K562 (cell line): ENCODE data around the gene JPH2. TPM values are rescaled to one million over a fixed set of nuclear protein-coding genes. Genes with fewer than 3 reads are reported as not detected.

Source experiments
- ATAC-seq: fragments of 200-7000 bp; cut with Tn5 transposase; 3 replicates; pipeline ENCODE4 v1.9.1; 2020; ENCODE audit warnings: moderate library complexity
- BruUV-seq: library from RNA; stranded (reverse); fragments of 400-500 nt; replicated peaks from 2 replicates; lab custom pipeline; 2021; lab: Mats Ljungman, UMichigan
- CTCF ChIA-PET: fragments of 300-600 bp; formaldehyde crosslinking; extraction: SDS; loops from one replicate; lab custom pipeline; 2021; ENCODE audit warnings: low intra/inter-chr PET ratio; lab: Yijun Ruan, JAX
- POLR2A ChIA-PET: fragments of 300-600, 350-650 bp; sonication (Branson Sonifier 250); formaldehyde crosslinking; extraction: SDS; loops from one replicate; lab custom pipeline; 2021; ENCODE audit warnings: antibody characterized with exemption, inconsistent platforms; lab: Yijun Ruan, JAX
- DNase-seq, 4 experiments: peaks; one replicate each; pipeline versions ENCODE4 v3.0.0 to v3.0.0-alpha.2; 2011 to 2018; ENCODE audit warnings: low spot score in 3 of 4, mixed read lengths in 3 of 4; ENCODE audit errors: extremely low read depth in 1 of 4
- FAIRE-seq: peaks from 2 replicates; lab custom pipeline; 2011; peaks lifted over from hg19 to GRCh38; lab: Jason Lieb, UNC
- H2AFZ ChIP-seq: 2 replicates; pipeline ENCODE4 v1.6.0; 2011; ENCODE audit warnings: low read depth, low read length, control low read depth, inconsistent platforms
- H3K27ac ChIP-seq: fragments of 200-600 bp; 3 replicates; pipeline ENCODE4 v1.8.0; 2011; ENCODE audit warnings: low read depth, mild to moderate bottlenecking, control low read depth, inconsistent platforms, low read length, moderate library complexity, mixed read lengths; ENCODE audit errors: extremely low read depth
- H3K27me3 ChIP-seq, 2 experiments: fragments of 300-600 bp in 1 of 2; 2 replicates in 1 of 2; 3 replicates in 1 of 2; pipeline versions ENCODE4 v1.6.0 to v1.8.0; 2011; ENCODE audit warnings: inconsistent platforms in 2 of 2, low read length in 2 of 2, mild to moderate bottlenecking in 1 of 2, mixed read lengths in 1 of 2, moderate library complexity in 1 of 2; ENCODE audit not compliant: control insufficient read depth in 2 of 2, insufficient read depth in 2 of 2
- H3K36me3 ChIP-seq: fragments of 300-600 bp; 3 replicates; pipeline ENCODE4 v1.8.0; 2011; ENCODE audit warnings: mild to moderate bottlenecking, low read length, inconsistent platforms; ENCODE audit not compliant: control insufficient read depth, insufficient read depth
- H3K4me1 ChIP-seq, 2 experiments: fragments of 200-600 bp in 1 of 2; replicated peaks in 1 of 2; 2 replicates in 1 of 2; 3 replicates in 1 of 2; pipeline versions ENCODE4 v1.5.1 to v1.8.0; 2011; ENCODE audit warnings: inconsistent platforms in 2 of 2, low read length in 2 of 2, mild to moderate bottlenecking in 1 of 2, mixed read lengths in 1 of 2, moderate library complexity in 1 of 2; ENCODE audit not compliant: control insufficient read depth in 2 of 2, insufficient read depth in 2 of 2
- H3K4me2 ChIP-seq: 2 replicates; pipeline ENCODE4 v1.6.1; 2011; ENCODE audit warnings: low read length, control low read depth, inconsistent platforms, mixed read lengths; ENCODE audit not compliant: insufficient read depth
- H3K4me3 ChIP-seq: fragments of 200-600 bp; sonication (generic), shearing (Covaris generic); 2 replicates; pipeline ENCODE4 v1.5.1; 2016; ENCODE audit warnings: control low read depth, inconsistent platforms
- H3K79me2 ChIP-seq: fragments of 200-600 bp; 3 replicates; pipeline ENCODE4 v1.8.0; 2011; ENCODE audit warnings: low read length, inconsistent platforms; ENCODE audit not compliant: control insufficient read depth, insufficient read depth
- H3K9ac ChIP-seq, 2 experiments: 2 replicates each; pipeline versions ENCODE4 v1.6.0 to v1.6.1; 2011; ENCODE audit warnings: low read depth in 2 of 2, low read length in 2 of 2, control low read depth in 1 of 2, inconsistent platforms in 1 of 2, mild to moderate bottlenecking in 1 of 2, mixed read lengths in 1 of 2; ENCODE audit not compliant: insufficient read depth in 1 of 2
- H3K9me1 ChIP-seq: one replicate; pipeline ENCODE4 v1.6.0; 2011; ENCODE audit warnings: inconsistent platforms, mild to moderate bottlenecking, low read length, moderate library complexity; ENCODE audit not compliant: control insufficient read depth, insufficient read depth
- H3K9me3 ChIP-seq: replicated peaks from 2 replicates; pipeline ENCODE4 v1.5.1; 2011; ENCODE audit warnings: low read depth, low read length, inconsistent platforms; ENCODE audit not compliant: control insufficient read depth, insufficient read depth
- H4K20me1 ChIP-seq: replicated peaks from 2 replicates; pipeline ENCODE4 v1.6.1; 2011; ENCODE audit warnings: low read length, inconsistent platforms, mixed read lengths; ENCODE audit not compliant: control insufficient read depth, insufficient read depth
- EGR1 ChIP-seq: fragments of 450-650 bp; conservative IDR thresholded peaks from 2 replicates; pipeline ENCODE4 v1.6.1; 2017; ENCODE audit warnings: mild to moderate bottlenecking
- FOXJ2 ChIP-seq: fragments of 200-800 bp; sonication (Bioruptor generic); IDR thresholded peaks from 2 replicates; pipeline ENCODE4 v1.6.1; 2016; ENCODE audit warnings: missing genetic modification characterization, missing compliant biosample characterization
- TSC22D4 ChIP-seq: fragments of 450-650 bp; IDR thresholded peaks from 2 replicates; pipeline ENCODE4 v1.6.1; 2016; ENCODE audit warnings: missing genetic modification characterization, missing biosample characterization, control low read depth
- WGBS: fragments of 100-300 bp; shearing (Covaris generic); methylation state at CpG from one replicate; pipeline ENCODE4 v1.1.6; 2016; ENCODE audit warnings: low coverage, mixed read lengths; ENCODE audit not compliant: insufficient coverage; ENCODE audit errors: missing lambda C conversion rate; 5-methylcytosine and 5-hydroxymethylcytosine counted together
- in situ Hi-C: fragments of 300-500 bp; cut with MboI; formaldehyde crosslinking; loops from 4 replicates; pipeline ENCODE4 v1.15.0; 2018; ENCODE audit warnings: inconsistent platforms, mixed read lengths
- intact Hi-C: fragments of 100-400 bp; cut with micrococcal nuclease; formaldehyde crosslinking; loops from 2 replicates; pipeline ENCODE4 v1.14.2; 2022
- polyA plus RNA-seq, 8 experiments: library from polyadenylated mRNA; depleted of rRNA in 4 of 8; stranded (reverse) in 5 of 8; unstranded in 3 of 8; fragments of >200 nt; fragmentation: Nextera tagmentation in 2 of 8; fragmentation: Illumina TruSeq in 1 of 8; extraction: Ambion mirVana in 2 of 8; extraction: Trizol in 1 of 8; gene quantifications; 2 replicates each; pipeline versions ENCODE4 v1.2.1 to v1.2.3, GENCODE V29; 2011 to 2014; ENCODE audit warnings: inconsistent platforms in 1 of 8, missing spikeins in 1 of 8
- total RNA-seq, 7 experiments: library from RNA; depleted of rRNA in 6 of 7; stranded (reverse); fragments of >200 nt in 6 of 7; fragmentation: Illumina TruSeq in 2 of 7; extraction: Trizol in 2 of 7; gene quantifications; 2 replicates each; pipeline versions ENCODE4 v1.2.1 to v1.2.3, GENCODE V29; 2011 to 2021; ENCODE audit warnings: low replicate concordance in 1 of 7
- TF ChIP-seq, protein P1 (sequence below): fragments of 250-450 bp; sonication (Bioruptor Pico); IDR thresholded peaks from 2 replicates; pipeline ENCODE4 v1.5.0; 2021; ENCODE audit warnings: mild to moderate bottlenecking, moderate library complexity

Gene JPH2
- total and polyA plus RNA-seq, 9 of the 15 experiments (the other 6 are each of a cell fraction or from before 2014, with no cell fraction given): not detected

DNA sequence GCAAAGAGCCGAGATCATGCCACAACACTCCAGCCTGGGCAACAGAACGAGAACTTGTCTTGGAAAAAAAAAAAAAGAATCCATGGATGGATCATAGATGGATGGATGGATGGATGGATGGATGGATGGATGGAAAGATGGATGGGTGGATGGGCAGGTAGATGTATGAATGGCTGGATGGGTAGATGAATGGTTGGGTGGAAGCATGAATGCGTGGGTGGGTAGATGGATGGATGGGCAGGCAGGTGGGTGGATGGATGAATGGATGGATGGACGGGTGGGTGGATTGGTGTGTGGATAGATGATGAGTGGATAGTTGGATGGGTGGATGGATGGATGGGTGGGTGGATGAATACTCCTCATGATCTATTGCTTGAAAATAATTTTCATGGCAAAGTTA is 1.4 kb downstream of the JPH2 start:
- in situ Hi-C loops: loop anchor here (5.0 kb wide), 1 partner anchor 68 kb away; no protein-coding TSS in a partner anchor
- CTCF ChIA-PET: interaction anchor here (0.6 kb wide), 1 partner anchor 12 kb away, joined by 3 read pairs; no protein-coding TSS in a partner anchor

More for the DNA sequence above, 1.4 kb downstream of the JPH2 start:
- Histone ChIP-seq H3K9ac (no peak overlapping the region), H3K9me1 (no peaks in the 10 kb centered on the region), H3K79me2 (no peaks in the 10 kb centered on the region), H4K20me1 (no peaks in the 10 kb centered on the region; the same call in 1 of the 2 replicates), H3K27ac (no peak overlapping the region), H3K4me2 (no peak overlapping the region), H3K4me1 (peaks cover 0 to 4% of the 10 kb centered on the region in 2 experiments; a peak in 1 of 5 replicates), H3K4me3 (no peak overlapping the region), H2AFZ (no peak overlapping the region), H3K27me3 (peaks cover 33 to 66% of the 10 kb centered on the region in 2 experiments; a peak in 4 of 5 replicates), H3K36me3 (no peaks in the 10 kb centered on the region), H3K9me3 (no peaks in the 10 kb centered on the region)
- no peak for FAIRE-seq
- no peak for DNase-seq
- BruUV-seq: no TSS peak
- POLR2A ChIA-PET: interaction anchor here (0.6 kb wide), 1 partner anchor 31 kb away, joined by 3 read pairs; no protein-coding TSS in a partner anchor
- no peak for ATAC-seq
- 0% methylated on average over 3 of the region's 4 CpGs for WGBS
- intact Hi-C loops: no loop called here
- TF ChIP-seq EGR1 (peak; percentile 60), TSC22D4 (tag) (no peak), FOXJ2 (tag) (no peak)
- TF ChIP-seq, protein P1, sequence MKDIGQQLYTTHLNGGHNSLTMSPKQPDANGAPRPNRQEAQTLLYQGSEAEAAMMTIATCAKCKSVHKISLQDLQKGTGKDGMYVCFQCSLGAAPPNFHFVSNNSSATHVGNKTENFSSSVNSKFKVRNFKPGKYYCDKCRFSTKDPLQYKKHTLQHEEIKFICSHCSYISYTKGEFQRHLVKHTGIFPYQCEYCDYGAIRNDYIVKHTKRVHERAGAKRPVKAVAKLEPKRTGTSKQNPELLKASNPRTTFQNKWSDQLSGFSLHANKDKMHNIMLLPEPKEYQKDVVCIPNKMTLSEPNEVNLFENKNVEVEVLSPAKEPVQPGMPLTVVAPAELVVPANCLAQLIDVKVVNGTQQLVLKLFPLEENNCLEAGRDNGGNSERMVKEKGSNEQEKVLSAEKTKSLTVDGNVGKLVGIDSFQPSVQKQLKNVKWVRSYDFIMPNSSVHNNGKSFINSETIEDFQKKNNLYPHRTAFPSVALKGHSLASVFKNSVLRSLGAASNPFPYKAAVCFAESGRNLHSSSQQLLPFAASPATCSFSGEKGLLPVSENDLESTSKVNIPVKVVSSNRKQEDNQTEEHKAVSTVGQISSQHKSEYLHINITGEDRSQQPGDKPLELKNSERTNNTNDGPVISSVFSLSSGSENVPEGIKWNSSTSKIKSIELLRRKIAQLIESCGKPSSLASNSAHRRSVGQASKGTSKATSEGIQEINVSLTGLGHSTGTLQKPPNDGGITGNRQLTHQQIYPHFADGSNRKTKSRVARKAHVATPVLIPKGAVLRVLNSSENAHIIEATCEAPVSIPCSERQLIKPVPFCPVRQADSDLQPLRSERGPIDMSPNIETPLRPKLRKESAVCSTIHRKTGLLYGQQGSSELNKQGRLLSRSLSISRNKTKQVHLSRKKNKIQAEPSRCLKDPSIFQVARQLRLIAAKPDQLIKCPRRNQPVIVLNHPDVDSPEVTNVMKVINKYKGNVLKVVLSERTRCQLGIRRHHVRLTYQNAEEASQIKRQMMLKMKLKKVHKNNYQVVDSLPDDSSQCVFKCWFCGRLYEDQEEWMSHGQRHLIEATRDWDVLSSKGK: no peak
